DMS53 treated with DMSO at 0.1 percent for 48 hours (cell line): ENCODE measurements around the gene SLC30A5.
"Not testable (repeated sequence)": the region's sequence is repeated elsewhere in the genome, so short reads cannot be mapped to it uniquely, and the experiment has no call there.

Experiments
- DNase-seq: peaks from one replicate; lab custom pipeline; 2025; ENCODE audit not compliant: unreplicated experiment; lab: John Stamatoyannopoulos, UW

SLC30A5 gene

GRCh38 chr5:69093771-69094482, at the start of gene SLC30A5:
Gene SLC30A5 (plus strand): TSS chr5:69094014. CDS start chr5:69094256, 242 bp downstream.
- peak; percentile 99 for DNase-seq

- DNase-seq = not testable (repeated sequence)
These were observed 48.6 kb upstream of the SLC30A5 start for GRCh38 chr5:69045213-69045612.

- DNase-seq = no peak
These were observed 47.3 kb upstream of the SLC30A5 start for GRCh38 chr5:69046375-69046957.

- peak; percentile 25 for DNase-seq
These were observed 45.6 kb upstream of the SLC30A5 start for GRCh38 chr5:69048230-69048629.

GRCh38 chr5:69049151-69049550, 44.7 kb upstream of the SLC30A5 start:
- DNase-seq = peak; percentile 81

- no peak for DNase-seq
These were observed 44.0 kb upstream of the SLC30A5 start for GRCh38 chr5:69049796-69050195.

- no peak for DNase-seq
These were observed 43.6 kb upstream of the SLC30A5 start for GRCh38 chr5:69050214-69050613.

GRCh38 chr5:69052181-69052580, 41.6 kb upstream of the SLC30A5 start:
- DNase-seq = no peak

- no peak for DNase-seq
These were observed 18.9 kb upstream of the SLC30A5 start for GRCh38 chr5:69074664-69075521.

- no peak for DNase-seq
These were observed 18.2 kb upstream of the SLC30A5 start for GRCh38 chr5:69075522-69076179.

- DNase-seq = no peak
These were observed 14.8 kb upstream of the SLC30A5 start for GRCh38 chr5:69078921-69079540.

GRCh38 chr5:69079556-69079955, 14.3 kb upstream of the SLC30A5 start:
- DNase-seq = no peak

- DNase-seq = peak; percentile 25
These were observed 10.4 kb upstream of the SLC30A5 start for GRCh38 chr5:69083412-69083811.

GRCh38 chr5:69084195-69084594, 9.6 kb upstream of the SLC30A5 start:
- no peak for DNase-seq

- no peak for DNase-seq
These were observed 8.9 kb upstream of the SLC30A5 start for GRCh38 chr5:69084903-69085302.

GRCh38 chr5:69086206-69086605, 7.6 kb upstream of the SLC30A5 start:
- DNase-seq = no peak

- not testable (repeated sequence) for DNase-seq
These were observed 5.8 kb upstream of the SLC30A5 start for GRCh38 chr5:69088006-69088405.

- no peak for DNase-seq
These were observed 3.7 kb upstream of the SLC30A5 start for GRCh38 chr5:69090158-69090557.

GRCh38 chr5:69091771-69092170, 2.0 kb upstream of the SLC30A5 start:
- no peak for DNase-seq

- no peak for DNase-seq
These were observed 845 bp upstream of the SLC30A5 start for GRCh38 chr5:69092969-69093368.

- DNase-seq = no peak
These were observed 5.5 kb downstream of the SLC30A5 start for GRCh38 chr5:69099302-69099701.
